A549 treated with Mapracorat at 1 μM for 4 hours (cell line): Measurements from ENCODE around the gene GLA. TPM values are rescaled to one million over a fixed set of nuclear protein-coding genes. Genes with fewer than 3 reads are reported as not detected.

Experiments
- total RNA-seq: library from RNA; stranded (reverse); fragments of 200-300 nt; extraction: Qiagen RNA extraction; gene quantifications from 5 replicates; pipeline ENCODE4 v1.2.3, GENCODE V29; 2022

GLA gene
- 167 to 185 TPM (median 175 TPM) in 5 replicates for total RNA-seq

DNA sequence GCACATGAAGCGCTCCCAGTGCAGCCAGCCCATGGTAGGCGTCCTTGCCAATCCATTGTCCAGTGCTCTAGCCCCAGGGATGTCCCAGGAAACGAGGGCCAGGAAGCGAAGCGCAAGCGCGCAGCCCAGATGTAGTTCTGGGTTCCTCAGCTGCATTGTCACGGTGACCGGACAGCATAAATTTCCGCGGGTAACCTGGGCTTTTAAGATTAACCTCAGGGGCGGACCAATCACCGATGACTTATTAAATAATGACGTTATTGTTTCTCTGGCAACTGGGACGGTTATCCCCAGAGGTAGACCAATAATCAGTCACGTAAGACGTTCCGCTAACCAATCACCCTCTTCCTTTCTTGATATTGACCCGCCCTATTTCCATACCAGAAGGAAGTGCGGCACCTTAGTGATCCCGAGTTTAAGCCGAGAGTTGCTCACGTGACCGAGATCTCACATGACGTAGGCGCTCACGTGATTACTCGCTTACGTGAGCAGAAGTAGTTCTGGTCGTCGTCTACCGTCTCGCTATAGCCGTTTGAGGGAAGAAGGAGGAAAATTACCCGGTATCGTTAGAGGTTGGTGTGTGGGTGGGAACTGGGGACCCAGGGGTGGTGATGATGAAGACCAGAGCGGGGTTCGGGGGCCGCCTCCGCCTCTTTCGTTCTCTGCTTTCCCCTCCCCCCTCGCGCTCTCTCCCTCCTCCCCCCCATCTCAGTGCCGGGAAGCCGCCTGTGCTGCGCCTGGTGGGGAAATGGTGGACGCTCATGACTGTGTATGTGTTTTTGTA lies at the start of gene GLA, which contains the start of gene HNRNPH2:
Gene GLA, minus strand, starts transcription at position 178 of the 784 bp plus-strand sequence. Its CDS starts 22 bp downstream, at position 156.
Gene HNRNPH2, plus strand, starts transcription at position 475 of the 784 bp plus-strand sequence. CDS start 3,767 bp downstream, outside the sequence.

GRCh38 chrX:101390664-101391525 lies 16.8 kb downstream of the GLA start, which contains the start of gene RPL36A:
Gene RPL36A (plus strand): TSS chrX:101391011. CDS start chrX:101391044, 33 bp downstream.

DNA sequence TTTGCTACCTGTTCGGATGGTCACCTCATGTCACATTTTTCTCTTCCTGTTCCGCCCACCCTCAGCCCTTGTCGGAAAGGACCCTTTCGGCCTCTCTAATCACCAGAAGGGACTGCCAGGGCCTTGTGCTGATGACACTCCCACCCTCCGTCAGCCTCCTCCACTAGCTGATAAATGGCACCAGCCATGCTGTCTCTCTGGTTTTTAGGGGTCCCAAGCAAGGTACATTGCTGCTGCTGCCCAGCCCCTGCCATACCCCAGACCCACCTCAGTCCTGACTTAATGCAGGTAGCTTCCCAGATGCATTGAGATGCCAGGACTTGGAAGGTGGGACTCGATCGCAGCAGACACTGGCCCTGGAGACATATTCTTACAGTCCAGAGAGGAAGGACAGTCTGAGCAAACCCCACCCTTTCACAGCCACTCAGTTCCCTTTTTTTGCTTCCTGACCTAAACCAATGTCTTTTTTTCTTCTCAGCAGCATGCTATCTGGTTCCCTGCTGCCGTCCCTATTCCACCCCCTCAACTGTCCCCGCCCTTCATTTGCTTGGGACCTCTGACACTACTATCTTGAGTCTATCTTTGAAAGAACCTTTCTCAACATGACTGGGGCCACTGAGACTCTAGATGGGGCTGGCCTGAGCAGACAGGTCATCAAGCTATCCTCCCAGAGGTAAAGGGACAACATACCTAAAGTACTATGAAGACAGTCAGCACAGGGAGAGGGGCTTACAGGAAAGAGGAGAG lies 21.8 kb downstream of the GLA start, which contains the start of gene BTK:
Gene BTK, minus strand, starts transcription at position 397 of the 747 bp plus-strand sequence. CDS start 10,907 bp downstream, outside the sequence.

GRCh38 chrX:101348452-101349192 lies 59.1 kb downstream of the GLA start, which contains the start of gene TIMM8A:
Gene TIMM8A (minus strand): TSS chrX:101348742. CDS start chrX:101348664, 78 bp downstream.

Other genes starting within 250 kb of the GLA start
- 0.07 to 0.28 TPM (median 0.13 TPM) in 5 replicates for gene DRP2, start 188.1 kb downstream of the GLA start, total RNA-seq
- 0.05 to 0.20 TPM (median 0.13 TPM) in 5 replicates for gene TAF7L, start 116.6 kb downstream of the GLA start, total RNA-seq
- 27.4 to 30.1 TPM (median 27.8 TPM) in 5 replicates for gene TIMM8A, start 59.2 kb downstream of the GLA start, total RNA-seq
- gene BTK, start 21.7 kb downstream of the GLA start, total RNA-seq, result 0.07 to 0.36 TPM (median 0.24 TPM) in 5 replicates
- gene RPL36A, start 16.9 kb downstream of the GLA start, total RNA-seq, result 2,422 to 3,503 TPM (median 2,561 TPM) in 5 replicates
- gene HNRNPH2, start 297 bp upstream of the GLA start, total RNA-seq, result 52.0 to 58.7 TPM (median 54.5 TPM) in 5 replicates
- 0.18 to 0.93 TPM (median 0.41 TPM) in 5 replicates for gene ARMCX4, start 77.5 kb upstream of the GLA start, total RNA-seq
- gene ARMCX1, start 142.6 kb upstream of the GLA start, total RNA-seq, result 0.18 to 0.58 TPM (median 0.34 TPM) in 5 replicates
- 44.8 to 51.0 TPM (median 49.0 TPM) in 5 replicates for gene ARMCX6, start 210.1 kb upstream of the GLA start, total RNA-seq
- gene ARMCX3, start 215.2 kb upstream of the GLA start, total RNA-seq, result 18.7 to 22.3 TPM (median 20.3 TPM) in 5 replicates